ENCODE results near the gene CXADR. TPM values are rescaled to one million over a fixed set of nuclear protein-coding genes. Genes with fewer than 3 reads are reported as not detected.

Gene CXADR
- total and polyA plus RNA-seq, 9 of the 15 experiments (the other 6 are each of a cell fraction or from before 2014, with no cell fraction given), result 0.01 to 0.41 (median 0.14) TPM

GRCh38 chr21:17612565-17613241 lies 99.9 kb downstream of the CXADR start, which contains the start of gene BTG3 (continued):
- TF ChIP-seq ARID4B (CRISPR knock-in tag; IDR thresholded peaks at IDR 0.05) (peak; percentile 76; the same call in 1 of the 2 replicates), PYGO2 (tag; IDR thresholded peaks at IDR 0.05) (no peak), RBM25 (IDR thresholded peaks at IDR 0.05; ENCODE audit: low read depth, low read length, severe bottlenecking) (peak; percentile 38), TGIF2 (CRISPR knock-in tag; IDR thresholded peaks at IDR 0.05) (no peak), MTF1 (CRISPR knock-in tag; IDR thresholded peaks at IDR 0.05; ENCODE audit: borderline replicate concordance) (no peak), NONO (IDR thresholded peaks at IDR 0.05; ENCODE audit: low read depth in 2 of 2, low read length in 1 of 2) (peak; percentile 26 to 86; a peak in 2 of 4 replicates), ZNF253 (CRISPR knock-in tag; conservative IDR thresholded peaks at IDR 0.05) (no peak), NR2C1 (IDR thresholded peaks at IDR 0.05) (no peak), NR2C1 (tag; IDR thresholded peaks at IDR 0.05) (no peak), PHB (CRISPR knock-in tag; IDR thresholded peaks at IDR 0.05) (no peak)
- TF ChIP-seq, protein P1, sequence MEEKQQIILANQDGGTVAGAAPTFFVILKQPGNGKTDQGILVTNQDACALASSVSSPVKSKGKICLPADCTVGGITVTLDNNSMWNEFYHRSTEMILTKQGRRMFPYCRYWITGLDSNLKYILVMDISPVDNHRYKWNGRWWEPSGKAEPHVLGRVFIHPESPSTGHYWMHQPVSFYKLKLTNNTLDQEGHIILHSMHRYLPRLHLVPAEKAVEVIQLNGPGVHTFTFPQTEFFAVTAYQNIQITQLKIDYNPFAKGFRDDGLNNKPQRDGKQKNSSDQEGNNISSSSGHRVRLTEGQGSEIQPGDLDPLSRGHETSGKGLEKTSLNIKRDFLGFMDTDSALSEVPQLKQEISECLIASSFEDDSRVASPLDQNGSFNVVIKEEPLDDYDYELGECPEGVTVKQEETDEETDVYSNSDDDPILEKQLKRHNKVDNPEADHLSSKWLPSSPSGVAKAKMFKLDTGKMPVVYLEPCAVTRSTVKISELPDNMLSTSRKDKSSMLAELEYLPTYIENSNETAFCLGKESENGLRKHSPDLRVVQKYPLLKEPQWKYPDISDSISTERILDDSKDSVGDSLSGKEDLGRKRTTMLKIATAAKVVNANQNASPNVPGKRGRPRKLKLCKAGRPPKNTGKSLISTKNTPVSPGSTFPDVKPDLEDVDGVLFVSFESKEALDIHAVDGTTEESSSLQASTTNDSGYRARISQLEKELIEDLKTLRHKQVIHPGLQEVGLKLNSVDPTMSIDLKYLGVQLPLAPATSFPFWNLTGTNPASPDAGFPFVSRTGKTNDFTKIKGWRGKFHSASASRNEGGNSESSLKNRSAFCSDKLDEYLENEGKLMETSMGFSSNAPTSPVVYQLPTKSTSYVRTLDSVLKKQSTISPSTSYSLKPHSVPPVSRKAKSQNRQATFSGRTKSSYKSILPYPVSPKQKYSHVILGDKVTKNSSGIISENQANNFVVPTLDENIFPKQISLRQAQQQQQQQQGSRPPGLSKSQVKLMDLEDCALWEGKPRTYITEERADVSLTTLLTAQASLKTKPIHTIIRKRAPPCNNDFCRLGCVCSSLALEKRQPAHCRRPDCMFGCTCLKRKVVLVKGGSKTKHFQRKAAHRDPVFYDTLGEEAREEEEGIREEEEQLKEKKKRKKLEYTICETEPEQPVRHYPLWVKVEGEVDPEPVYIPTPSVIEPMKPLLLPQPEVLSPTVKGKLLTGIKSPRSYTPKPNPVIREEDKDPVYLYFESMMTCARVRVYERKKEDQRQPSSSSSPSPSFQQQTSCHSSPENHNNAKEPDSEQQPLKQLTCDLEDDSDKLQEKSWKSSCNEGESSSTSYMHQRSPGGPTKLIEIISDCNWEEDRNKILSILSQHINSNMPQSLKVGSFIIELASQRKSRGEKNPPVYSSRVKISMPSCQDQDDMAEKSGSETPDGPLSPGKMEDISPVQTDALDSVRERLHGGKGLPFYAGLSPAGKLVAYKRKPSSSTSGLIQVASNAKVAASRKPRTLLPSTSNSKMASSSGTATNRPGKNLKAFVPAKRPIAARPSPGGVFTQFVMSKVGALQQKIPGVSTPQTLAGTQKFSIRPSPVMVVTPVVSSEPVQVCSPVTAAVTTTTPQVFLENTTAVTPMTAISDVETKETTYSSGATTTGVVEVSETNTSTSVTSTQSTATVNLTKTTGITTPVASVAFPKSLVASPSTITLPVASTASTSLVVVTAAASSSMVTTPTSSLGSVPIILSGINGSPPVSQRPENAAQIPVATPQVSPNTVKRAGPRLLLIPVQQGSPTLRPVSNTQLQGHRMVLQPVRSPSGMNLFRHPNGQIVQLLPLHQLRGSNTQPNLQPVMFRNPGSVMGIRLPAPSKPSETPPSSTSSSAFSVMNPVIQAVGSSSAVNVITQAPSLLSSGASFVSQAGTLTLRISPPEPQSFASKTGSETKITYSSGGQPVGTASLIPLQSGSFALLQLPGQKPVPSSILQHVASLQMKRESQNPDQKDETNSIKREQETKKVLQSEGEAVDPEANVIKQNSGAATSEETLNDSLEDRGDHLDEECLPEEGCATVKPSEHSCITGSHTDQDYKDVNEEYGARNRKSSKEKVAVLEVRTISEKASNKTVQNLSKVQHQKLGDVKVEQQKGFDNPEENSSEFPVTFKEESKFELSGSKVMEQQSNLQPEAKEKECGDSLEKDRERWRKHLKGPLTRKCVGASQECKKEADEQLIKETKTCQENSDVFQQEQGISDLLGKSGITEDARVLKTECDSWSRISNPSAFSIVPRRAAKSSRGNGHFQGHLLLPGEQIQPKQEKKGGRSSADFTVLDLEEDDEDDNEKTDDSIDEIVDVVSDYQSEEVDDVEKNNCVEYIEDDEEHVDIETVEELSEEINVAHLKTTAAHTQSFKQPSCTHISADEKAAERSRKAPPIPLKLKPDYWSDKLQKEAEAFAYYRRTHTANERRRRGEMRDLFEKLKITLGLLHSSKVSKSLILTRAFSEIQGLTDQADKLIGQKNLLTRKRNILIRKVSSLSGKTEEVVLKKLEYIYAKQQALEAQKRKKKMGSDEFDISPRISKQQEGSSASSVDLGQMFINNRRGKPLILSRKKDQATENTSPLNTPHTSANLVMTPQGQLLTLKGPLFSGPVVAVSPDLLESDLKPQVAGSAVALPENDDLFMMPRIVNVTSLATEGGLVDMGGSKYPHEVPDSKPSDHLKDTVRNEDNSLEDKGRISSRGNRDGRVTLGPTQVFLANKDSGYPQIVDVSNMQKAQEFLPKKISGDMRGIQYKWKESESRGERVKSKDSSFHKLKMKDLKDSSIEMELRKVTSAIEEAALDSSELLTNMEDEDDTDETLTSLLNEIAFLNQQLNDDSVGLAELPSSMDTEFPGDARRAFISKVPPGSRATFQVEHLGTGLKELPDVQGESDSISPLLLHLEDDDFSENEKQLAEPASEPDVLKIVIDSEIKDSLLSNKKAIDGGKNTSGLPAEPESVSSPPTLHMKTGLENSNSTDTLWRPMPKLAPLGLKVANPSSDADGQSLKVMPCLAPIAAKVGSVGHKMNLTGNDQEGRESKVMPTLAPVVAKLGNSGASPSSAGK (IDR thresholded peaks at IDR 0.05), result peak; percentile 70; the same call in 1 of the 2 replicates

Data from K562 (cell line).